Measurements from ENCODE around the gene TCAF1. TPM values are rescaled to one million over a fixed set of nuclear protein-coding genes. Genes with fewer than 3 reads are reported as not detected.
A peak's percentile ranks its signal among the peaks of the same experiment; 100 is the strongest.
"Not testable (repeated sequence)": the region's sequence is repeated elsewhere in the genome, so short reads cannot be mapped to it uniquely, and the experiment has no call there.

Gene TCAF1
- total and polyA plus RNA-seq, 2 donors, result 13.6 to 18.2 TPM

- Histone ChIP-seq H3K36me3 (ENCODE audit: control insufficient read depth in 2 of 2, insufficient read depth in 2 of 2, low read length in 1 of 2) (no peaks in the 10 kb centered on the region), H3K9me3 (ENCODE audit: control insufficient read depth in 2 of 2, insufficient read depth in 1 of 2, low read length in 1 of 2) (peaks cover 0 to 1% of the 10 kb centered on the region in 2 donors), H3K27ac (ENCODE audit: low read depth in 1 of 2, low read length in 1 of 2) (peak overlapping the region; percentile 46 to 64), H3K4me1 (ENCODE audit: control insufficient read depth in 2 of 2, insufficient read depth in 2 of 2, low read length in 2 of 2) (peaks cover 2 to 18% of the 10 kb centered on the region in 2 donors), H3K27me3 (ENCODE audit: control insufficient read depth in 2 of 2, insufficient read depth in 1 of 2, low read length in 1 of 2) (peaks cover 0 to 27% of the 10 kb centered on the region in 2 donors), H3K4me3 (ENCODE audit: low read length in 2 of 2) (peak overlapping the region; percentile 41 to 49)
- DNase-seq (ENCODE audit: low read depth in 6 of 9, low spot score in 9 of 9), result peak in 3 of 9 donors; percentile 14 to 54 (median 19)
- WGBS, result 24% methylated on average over 21 of the region's 21 CpGs
These were observed 19.9 kb downstream of the TCAF1 start for GRCh38 chr7:143882020-143882603.

DNA sequence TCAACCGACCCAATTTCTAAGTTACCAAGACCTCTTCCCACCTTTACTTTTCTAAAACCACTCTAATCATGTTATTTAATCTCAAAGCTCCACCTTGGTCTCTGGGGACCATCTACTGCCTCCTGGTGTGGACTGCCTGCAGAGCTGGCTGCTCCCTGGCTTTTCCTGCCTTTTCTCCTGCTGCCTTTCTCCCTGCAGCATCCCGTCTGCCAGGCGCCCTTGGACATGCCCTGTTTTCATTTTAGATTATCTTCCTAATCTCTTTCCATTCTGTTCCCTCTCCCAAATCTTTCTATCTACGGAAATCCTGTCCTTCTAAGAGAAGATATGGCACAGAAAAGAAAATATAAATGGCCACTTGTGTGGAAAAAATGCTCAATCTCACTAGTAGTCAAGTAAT lies 23.1 kb downstream of the TCAF1 start:
- 97% methylated on average over 4 of the region's 4 CpGs for WGBS
- peaks cover 0 to 19% of the 10 kb centered on the region in 2 donors for H3K27me3 ChIP-seq (ENCODE audit: control insufficient read depth in 2 of 2, insufficient read depth in 1 of 2, low read length in 1 of 2)
- H3K9me3 ChIP-seq (ENCODE audit: control insufficient read depth in 2 of 2, insufficient read depth in 1 of 2, low read length in 1 of 2), result peaks cover 0 to 1% of the 10 kb centered on the region in 2 donors

GRCh38 chr7:143877098-143877497 lies 24.9 kb downstream of the TCAF1 start:
- peaks cover 0 to 7% of the 10 kb centered on the region in 2 donors for H3K27me3 ChIP-seq (ENCODE audit: control insufficient read depth in 2 of 2, insufficient read depth in 1 of 2, low read length in 1 of 2)
- peaks cover 0 to 7% of the 10 kb centered on the region in 2 donors for H3K4me1 ChIP-seq (ENCODE audit: control insufficient read depth in 2 of 2, insufficient read depth in 2 of 2, low read length in 2 of 2)
- H3K4me3 ChIP-seq (ENCODE audit: low read length in 2 of 2), result no peak overlapping the region
- no peaks in the 10 kb centered on the region for H3K9me3 ChIP-seq (ENCODE audit: control insufficient read depth in 2 of 2, insufficient read depth in 1 of 2, low read length in 1 of 2)
- WGBS, result 96% methylated on average over 3 of the region's 3 CpGs
- DNase-seq (ENCODE audit: low read depth in 6 of 9, low spot score in 9 of 9), result no peak
- H3K27ac ChIP-seq (ENCODE audit: low read depth in 1 of 2, low read length in 1 of 2), result no peak overlapping the region
- H3K36me3 ChIP-seq (ENCODE audit: control insufficient read depth in 2 of 2, insufficient read depth in 2 of 2, low read length in 1 of 2), result peaks cover 4 to 12% of the 10 kb centered on the region in 2 donors

More for the DNA sequence above, 23.1 kb downstream of the TCAF1 start:
- peaks cover 2 to 14% of the 10 kb centered on the region in 2 donors for H3K4me1 ChIP-seq (ENCODE audit: control insufficient read depth in 2 of 2, insufficient read depth in 2 of 2, low read length in 2 of 2)
- no peak overlapping the region for H3K27ac ChIP-seq (ENCODE audit: low read depth in 1 of 2, low read length in 1 of 2)
- peaks cover 4 to 12% of the 10 kb centered on the region in 2 donors for H3K36me3 ChIP-seq (ENCODE audit: control insufficient read depth in 2 of 2, insufficient read depth in 2 of 2, low read length in 1 of 2)
- H3K4me3 ChIP-seq (ENCODE audit: low read length in 2 of 2), result no peak overlapping the region
- DNase-seq (ENCODE audit: low read depth in 6 of 9, low spot score in 9 of 9), result no peak

- H3K9me3 ChIP-seq (ENCODE audit: control insufficient read depth in 2 of 2, insufficient read depth in 1 of 2, low read length in 1 of 2), result no peaks in the 10 kb centered on the region
- no peak overlapping the region for H3K27ac ChIP-seq (ENCODE audit: low read depth in 1 of 2, low read length in 1 of 2)
- H3K4me3 ChIP-seq (ENCODE audit: low read length in 2 of 2), result no peak overlapping the region
- 99% methylated on average over 9 of the region's 9 CpGs for WGBS
- no peak for DNase-seq (ENCODE audit: low read depth in 6 of 9, low spot score in 9 of 9)
- no peaks in the 10 kb centered on the region for H3K27me3 ChIP-seq (ENCODE audit: control insufficient read depth in 2 of 2, insufficient read depth in 1 of 2, low read length in 1 of 2)
- peaks cover 4 to 12% of the 10 kb centered on the region in 2 donors for H3K36me3 ChIP-seq (ENCODE audit: control insufficient read depth in 2 of 2, insufficient read depth in 2 of 2, low read length in 1 of 2)
- H3K4me1 ChIP-seq (ENCODE audit: control insufficient read depth in 2 of 2, insufficient read depth in 2 of 2, low read length in 2 of 2), result no peaks in the 10 kb centered on the region
These were observed 25.8 kb downstream of the TCAF1 start for GRCh38 chr7:143876218-143876617.

GRCh38 chr7:143873242-143873641 lies 28.7 kb downstream of the TCAF1 start:
- 95% methylated on average over 3 of the region's 4 CpGs for WGBS

GRCh38 chr7:143871534-143871933 lies 30.4 kb downstream of the TCAF1 start:
- not testable (repeated sequence) for H3K27me3 ChIP-seq (ENCODE audit: control insufficient read depth in 2 of 2, insufficient read depth in 1 of 2, low read length in 1 of 2); H3K9me3 ChIP-seq (ENCODE audit: control insufficient read depth in 2 of 2, insufficient read depth in 1 of 2, low read length in 1 of 2); H3K4me1 ChIP-seq (ENCODE audit: control insufficient read depth in 2 of 2, insufficient read depth in 2 of 2, low read length in 2 of 2); DNase-seq (ENCODE audit: low read depth in 6 of 9, low spot score in 9 of 9); H3K27ac ChIP-seq (ENCODE audit: low read depth in 1 of 2, low read length in 1 of 2); H3K4me3 ChIP-seq (ENCODE audit: low read length in 2 of 2)
- H3K36me3 ChIP-seq (ENCODE audit: control insufficient read depth in 2 of 2, insufficient read depth in 2 of 2, low read length in 1 of 2), result peaks cover 4 to 12% of the 10 kb centered on the region in 2 donors

More at GRCh38 chr7:143873242-143873641, 28.7 kb downstream of the TCAF1 start:
- not testable (repeated sequence) for H3K9me3 ChIP-seq (ENCODE audit: control insufficient read depth in 2 of 2, insufficient read depth in 1 of 2, low read length in 1 of 2); DNase-seq (ENCODE audit: low read depth in 6 of 9, low spot score in 9 of 9); H3K4me3 ChIP-seq (ENCODE audit: low read length in 2 of 2); H3K27ac ChIP-seq (ENCODE audit: low read depth in 1 of 2, low read length in 1 of 2); H3K27me3 ChIP-seq (ENCODE audit: control insufficient read depth in 2 of 2, insufficient read depth in 1 of 2, low read length in 1 of 2); H3K4me1 ChIP-seq (ENCODE audit: control insufficient read depth in 2 of 2, insufficient read depth in 2 of 2, low read length in 2 of 2)
- H3K36me3 ChIP-seq (ENCODE audit: control insufficient read depth in 2 of 2, insufficient read depth in 2 of 2, low read length in 1 of 2), result peaks cover 4 to 12% of the 10 kb centered on the region in 2 donors

GRCh38 chr7:143857994-143858393 lies 44.0 kb downstream of the TCAF1 start:
- H3K27ac ChIP-seq (ENCODE audit: low read depth in 1 of 2, low read length in 1 of 2); H3K4me1 ChIP-seq (ENCODE audit: control insufficient read depth in 2 of 2, insufficient read depth in 2 of 2, low read length in 2 of 2); H3K4me3 ChIP-seq (ENCODE audit: low read length in 2 of 2); DNase-seq (ENCODE audit: low read depth in 6 of 9, low spot score in 9 of 9); H3K27me3 ChIP-seq (ENCODE audit: control insufficient read depth in 2 of 2, insufficient read depth in 1 of 2, low read length in 1 of 2); H3K36me3 ChIP-seq (ENCODE audit: control insufficient read depth in 2 of 2, insufficient read depth in 2 of 2, low read length in 1 of 2); H3K9me3 ChIP-seq (ENCODE audit: control insufficient read depth in 2 of 2, insufficient read depth in 1 of 2, low read length in 1 of 2): not testable (repeated sequence)
- no CpG with 5 or more reads among the region's 2 CpGs for WGBS

DNA sequence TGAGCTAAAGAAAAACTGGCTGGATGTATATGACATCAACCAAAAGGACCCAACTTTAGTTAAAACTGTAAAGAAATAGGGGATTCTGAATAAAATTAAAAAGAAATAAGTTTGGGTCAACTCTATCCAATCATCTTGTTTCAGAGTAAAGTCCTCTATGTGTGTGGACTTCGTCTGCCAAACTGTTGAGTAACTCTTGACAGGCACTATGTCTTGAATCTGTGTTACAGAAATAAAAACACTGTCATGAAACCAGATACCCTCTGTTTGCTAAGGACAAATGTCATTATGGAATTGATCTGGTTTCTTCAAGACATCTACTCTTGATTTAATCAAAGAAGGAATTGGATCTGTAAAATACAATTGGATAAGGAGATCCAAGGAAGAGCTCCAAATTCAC lies 46.5 kb downstream of the TCAF1 start:
- no CpG with 5 or more reads among the region's 1 CpG for WGBS
- not testable (repeated sequence) for H3K27me3 ChIP-seq (ENCODE audit: control insufficient read depth in 2 of 2, insufficient read depth in 1 of 2, low read length in 1 of 2); H3K36me3 ChIP-seq (ENCODE audit: control insufficient read depth in 2 of 2, insufficient read depth in 2 of 2, low read length in 1 of 2); H3K4me1 ChIP-seq (ENCODE audit: control insufficient read depth in 2 of 2, insufficient read depth in 2 of 2, low read length in 2 of 2); H3K9me3 ChIP-seq (ENCODE audit: control insufficient read depth in 2 of 2, insufficient read depth in 1 of 2, low read length in 1 of 2); H3K4me3 ChIP-seq (ENCODE audit: low read length in 2 of 2); DNase-seq (ENCODE audit: low read depth in 6 of 9, low spot score in 9 of 9); H3K27ac ChIP-seq (ENCODE audit: low read depth in 1 of 2, low read length in 1 of 2)

- 96% methylated on average over 2 of the region's 2 CpGs for WGBS
- Histone ChIP-seq H3K27me3 (ENCODE audit: control insufficient read depth in 2 of 2, insufficient read depth in 1 of 2, low read length in 1 of 2) (no peaks in the 10 kb centered on the region), H3K4me1 (ENCODE audit: control insufficient read depth in 2 of 2, insufficient read depth in 2 of 2, low read length in 2 of 2) (no peaks in the 10 kb centered on the region)
These were observed 51.3 kb downstream of the TCAF1 start for GRCh38 chr7:143850682-143851081.

More at GRCh38 chr7:143850682-143851081, 51.3 kb downstream of the TCAF1 start:
- H3K36me3 ChIP-seq (ENCODE audit: control insufficient read depth in 2 of 2, insufficient read depth in 2 of 2, low read length in 1 of 2), result no peaks in the 10 kb centered on the region
- DNase-seq (ENCODE audit: low read depth in 6 of 9, low spot score in 9 of 9), result no peak
- H3K9me3 ChIP-seq (ENCODE audit: control insufficient read depth in 2 of 2, insufficient read depth in 1 of 2, low read length in 1 of 2), result no peaks in the 10 kb centered on the region
- no peak overlapping the region for H3K4me3 ChIP-seq (ENCODE audit: low read length in 2 of 2)
- H3K27ac ChIP-seq (ENCODE audit: low read depth in 1 of 2, low read length in 1 of 2), result no peak overlapping the region

Data from thymus (tissue), 11 donors.